GM19467 (cell line): ENCODE data around the gene EFEMP2.
"Not testable (repeated sequence)": the region's sequence is repeated elsewhere in the genome, so short reads cannot be mapped to it uniquely, and the experiment has no call there.

Experiments
- ATAC-seq: cut with Tn5 transposase; IDR thresholded peaks from one replicate; pipeline ENCODE4 v1.9.1; 2021; ENCODE audit warnings: mild to moderate bottlenecking, moderate library complexity; ENCODE audit not compliant: unreplicated experiment

EFEMP2 gene

DNA sequence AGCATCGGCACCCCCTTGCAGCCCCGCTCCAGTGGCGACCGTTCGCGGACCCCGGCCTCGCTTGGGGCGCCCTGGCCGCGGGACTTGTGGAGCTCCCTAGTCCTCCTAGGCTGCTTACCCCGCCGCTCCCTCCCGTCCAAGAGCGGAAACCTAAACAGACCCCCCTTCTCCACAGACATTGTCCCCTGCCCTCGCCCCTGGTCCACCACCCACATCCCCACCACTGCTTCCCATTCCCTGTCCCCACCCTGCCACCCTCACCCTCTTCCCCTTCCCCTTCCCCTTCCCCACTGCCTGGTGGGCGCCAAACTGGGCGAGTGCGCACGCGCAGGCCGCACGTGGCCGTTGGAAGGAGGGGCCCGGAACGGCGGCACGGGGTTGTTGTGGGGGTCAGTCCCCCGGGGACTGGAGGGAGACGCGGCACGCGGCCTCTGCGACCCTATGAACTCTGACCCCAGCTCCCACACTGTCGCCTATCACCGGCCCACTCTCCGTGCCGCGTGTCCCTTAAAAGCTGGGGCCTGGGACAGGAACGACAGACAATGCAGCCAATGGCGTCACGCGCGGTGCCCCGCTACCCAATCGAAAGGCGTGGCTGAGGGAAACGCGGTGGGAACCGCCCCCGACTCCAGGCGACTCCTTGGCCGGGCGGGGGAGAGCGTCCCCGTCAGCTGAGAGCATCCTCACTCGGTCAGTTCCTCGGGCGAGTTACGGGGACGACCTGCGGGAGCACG, 39.1 kb downstream of the EFEMP2 start, which contains the start of gene SNX32:
Gene SNX32, plus strand, starts transcription at position 667 of the 734 bp plus-strand sequence. CDS start 103 bp downstream, outside the sequence.
- ATAC-seq = peak; percentile 89

DNA sequence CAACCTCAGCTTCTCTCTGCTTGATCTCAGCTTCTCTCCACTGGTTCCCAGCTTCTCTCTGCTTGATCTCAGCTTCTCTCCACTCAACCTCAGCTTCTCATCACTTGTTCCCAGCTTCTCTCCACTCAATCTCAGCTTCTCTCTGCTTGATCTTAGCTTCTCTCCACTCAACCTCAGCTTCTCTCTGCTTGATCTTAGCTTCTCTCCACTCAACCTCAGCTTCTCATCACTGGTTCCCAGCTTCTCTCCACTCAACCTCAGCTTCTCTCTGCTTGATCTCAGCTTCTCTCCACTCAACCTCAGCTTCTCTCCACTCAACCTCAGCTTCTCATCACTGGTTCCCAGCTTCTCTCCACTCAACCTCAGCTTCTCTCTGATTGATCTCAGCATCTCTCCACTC, 40.4 kb downstream of the EFEMP2 start:
- not testable (repeated sequence) for ATAC-seq

DNA sequence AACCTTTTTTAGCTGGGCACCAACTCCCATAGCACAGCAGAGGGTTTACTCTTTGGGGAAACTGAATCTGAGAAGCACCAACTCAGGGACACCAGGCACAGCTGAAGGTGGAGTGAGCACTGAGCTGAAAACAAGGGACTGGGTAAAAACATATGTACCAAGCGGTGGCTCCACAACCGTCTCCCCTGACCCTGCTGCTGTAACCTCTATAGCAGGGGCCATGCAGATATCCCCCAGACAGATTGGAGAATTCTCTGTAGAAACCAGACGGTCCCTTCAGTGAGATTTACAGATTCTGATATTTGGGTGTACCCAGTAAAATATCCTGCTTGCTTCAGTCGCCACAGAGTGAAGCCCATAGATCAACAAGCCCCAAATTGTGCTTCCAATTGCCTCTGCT, 43.1 kb downstream of the EFEMP2 start:
- no peak for ATAC-seq

DNA sequence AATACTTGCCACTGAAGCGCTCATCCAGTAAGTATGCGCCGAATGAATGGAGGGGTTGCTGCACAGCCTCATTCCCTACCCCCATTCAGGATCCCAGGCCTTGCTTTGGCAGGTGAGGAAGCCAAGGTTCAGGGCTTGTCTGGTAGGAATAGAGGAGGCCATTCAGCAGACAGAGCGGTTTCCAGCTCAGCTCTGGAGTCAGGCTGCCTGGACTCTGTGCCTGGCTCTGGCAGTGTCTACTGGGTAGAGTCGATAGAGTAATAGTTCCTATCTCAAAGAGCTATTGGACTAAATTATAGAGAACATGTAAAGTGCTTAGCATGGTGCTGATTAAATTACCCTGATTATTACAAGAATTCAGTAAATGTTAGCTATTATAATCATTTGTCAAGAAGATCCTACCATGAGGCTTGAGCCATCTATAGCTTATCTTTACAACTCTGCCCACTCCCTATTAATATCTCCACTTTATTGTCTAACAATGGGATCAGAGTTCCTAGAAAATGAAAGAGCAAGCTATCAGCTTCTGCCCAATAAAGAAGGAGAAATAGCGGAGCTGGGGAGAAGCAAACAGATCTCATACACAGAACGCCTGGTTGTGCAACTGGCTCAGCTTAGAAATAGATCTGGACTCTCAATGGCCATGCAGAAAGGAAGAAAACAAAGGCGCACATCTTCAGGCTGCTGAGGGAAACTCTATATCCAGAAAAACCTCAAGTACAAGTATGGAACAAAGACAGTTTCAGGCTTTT, 45.4 kb downstream of the EFEMP2 start:
- ATAC-seq = no peak

DNA sequence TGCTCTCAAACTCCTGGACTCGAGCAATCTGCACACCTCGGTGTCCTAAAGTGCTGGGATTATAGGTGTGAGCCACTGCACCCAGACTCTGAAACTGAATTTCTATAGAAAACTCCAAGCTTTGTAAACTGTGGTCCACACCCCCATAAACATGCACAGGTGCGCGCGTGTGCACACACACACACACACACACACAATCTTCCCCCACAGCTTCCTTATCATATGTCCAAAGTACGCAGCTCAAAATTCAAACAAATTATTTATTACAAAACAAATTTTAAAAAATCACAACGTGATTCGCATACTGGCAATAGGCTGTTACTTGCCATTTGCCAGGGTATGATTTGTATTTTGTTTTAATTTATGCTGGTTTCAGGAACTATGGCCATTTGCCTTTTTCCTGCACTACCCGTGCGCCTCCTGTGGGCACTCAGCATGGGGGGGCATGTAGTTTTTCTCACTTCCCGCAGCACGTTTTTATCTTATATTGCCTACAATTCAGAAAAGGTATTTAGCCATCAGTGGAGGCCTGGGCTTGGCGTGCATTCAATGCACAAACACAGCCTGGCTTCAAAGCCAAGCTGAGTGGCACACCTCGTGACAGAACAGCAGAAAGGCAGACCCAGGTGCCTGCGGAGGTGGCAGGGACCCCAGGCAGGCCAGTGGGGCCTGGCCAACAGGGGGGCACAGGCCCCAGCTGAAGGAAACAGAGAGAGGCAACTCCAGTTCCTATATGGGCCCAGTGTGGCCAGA, 49.6 kb downstream of the EFEMP2 start:
- no peak for ATAC-seq

DNA sequence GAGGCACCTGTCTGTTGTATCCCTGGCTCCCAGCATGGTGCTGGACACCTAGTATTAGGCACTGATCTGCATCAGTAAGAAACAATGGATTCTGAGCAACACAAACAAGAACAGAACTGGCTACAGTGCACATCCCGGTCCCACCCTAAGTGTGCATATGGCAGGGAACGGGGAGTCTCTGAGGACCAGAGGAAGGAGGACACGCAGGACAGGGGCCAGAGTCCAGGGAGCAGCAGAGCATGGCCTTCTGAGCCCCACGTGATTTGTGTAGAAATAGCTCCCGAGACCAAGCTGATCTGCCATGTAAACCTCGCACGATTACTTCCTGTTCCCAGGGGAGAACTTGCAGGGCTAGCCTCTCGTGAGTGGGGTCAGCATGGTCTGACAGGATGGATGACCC, 51.5 kb downstream of the EFEMP2 start:
- no peak for ATAC-seq

DNA sequence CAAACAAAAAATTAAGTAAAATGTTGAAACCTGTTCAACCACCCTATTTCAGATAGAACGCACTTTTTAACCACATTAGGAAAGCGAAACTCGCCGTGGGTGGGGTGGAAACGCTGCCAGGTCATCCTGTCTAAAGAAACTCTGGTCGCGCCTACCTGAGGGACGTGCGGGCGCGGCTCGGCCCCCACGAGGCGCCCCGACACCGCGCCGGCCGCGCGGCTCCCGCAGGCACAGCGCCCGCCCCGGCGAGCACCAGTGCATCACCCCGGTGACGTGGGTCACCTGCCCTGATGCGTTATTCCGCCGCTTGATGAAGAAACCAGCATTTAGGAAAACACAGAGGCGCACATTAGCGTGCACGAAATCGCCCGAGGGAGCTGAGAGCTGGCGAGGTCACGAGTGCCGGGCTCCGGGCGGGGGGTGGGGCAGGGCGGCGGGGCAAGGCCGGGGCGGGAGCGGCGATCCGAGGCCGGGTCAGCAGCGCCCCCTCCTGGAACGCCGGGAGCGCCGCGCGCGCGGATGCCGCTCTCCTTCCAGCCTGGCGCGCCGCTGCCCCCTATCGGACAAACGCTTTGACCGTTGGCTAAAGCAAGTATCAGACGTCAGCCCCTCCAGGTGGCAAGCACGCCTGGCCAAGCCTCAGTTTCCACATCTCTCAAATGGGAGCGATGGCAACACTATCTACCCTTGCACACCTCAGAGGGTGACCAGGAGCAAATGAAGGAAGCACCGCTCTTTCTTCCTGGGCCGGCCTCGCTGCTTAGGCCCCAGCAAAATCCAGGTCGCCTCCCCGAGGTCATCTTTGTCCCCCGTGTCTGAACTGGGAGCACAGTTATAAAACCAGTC, 54.5 kb downstream of the EFEMP2 start:
- ATAC-seq = peak; percentile 72

DNA sequence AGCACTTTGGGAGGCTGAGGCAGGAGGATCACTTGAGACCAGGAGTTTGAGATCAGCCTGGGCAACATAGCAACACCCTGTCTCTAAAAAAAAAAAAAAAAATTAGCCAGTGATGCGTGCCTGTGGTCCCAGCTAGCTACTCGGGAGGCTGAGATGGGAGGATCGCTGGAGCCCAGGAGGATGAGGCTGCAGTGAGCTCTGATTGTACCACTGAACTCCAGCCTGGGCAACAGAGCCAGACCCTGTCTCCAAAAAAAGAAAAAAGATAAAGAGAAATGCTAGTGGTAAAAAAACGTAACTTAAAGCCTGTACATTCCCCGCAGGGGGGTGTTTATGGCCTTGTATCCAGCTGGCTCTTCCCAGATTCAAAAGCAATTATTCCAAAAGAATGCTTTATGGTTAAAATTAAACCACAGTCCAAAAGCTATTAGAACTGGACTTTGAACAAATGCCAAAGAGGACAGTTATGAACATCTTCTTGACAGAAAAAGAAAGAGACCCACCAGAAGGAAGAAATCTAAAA, 55.2 kb downstream of the EFEMP2 start:
- no peak for ATAC-seq

DNA sequence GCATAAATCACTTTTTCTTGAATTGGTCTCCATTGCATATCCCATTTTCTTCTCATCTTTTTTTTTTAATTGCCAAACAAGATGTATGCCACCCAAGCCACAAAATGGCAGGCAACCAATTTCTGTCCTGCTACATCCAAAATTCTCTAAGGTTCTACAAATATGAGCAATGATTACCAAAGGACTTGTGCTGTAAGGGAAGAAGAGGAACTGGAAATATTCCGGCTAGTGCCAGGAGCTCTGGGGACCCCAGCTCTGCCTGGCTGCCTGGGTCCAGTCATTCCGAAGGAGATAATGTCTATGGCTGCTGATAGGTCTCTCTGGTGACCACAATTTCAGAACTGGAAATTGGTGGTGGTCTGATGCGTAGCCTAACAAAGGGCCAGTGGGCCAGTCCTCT, 55.9 kb downstream of the EFEMP2 start:
- no peak for ATAC-seq
